ENCODE data around the gene HDAC4. TPM values are rescaled to one million over a fixed set of nuclear protein-coding genes. Genes with fewer than 3 reads are reported as not detected.

Gene HDAC4
- total and polyA plus RNA-seq, 2 of the 8 experiments (the other 6 are each of a cell fraction or from before 2014, with no cell fraction given) = 15.4 to 31.5 TPM

DNA sequence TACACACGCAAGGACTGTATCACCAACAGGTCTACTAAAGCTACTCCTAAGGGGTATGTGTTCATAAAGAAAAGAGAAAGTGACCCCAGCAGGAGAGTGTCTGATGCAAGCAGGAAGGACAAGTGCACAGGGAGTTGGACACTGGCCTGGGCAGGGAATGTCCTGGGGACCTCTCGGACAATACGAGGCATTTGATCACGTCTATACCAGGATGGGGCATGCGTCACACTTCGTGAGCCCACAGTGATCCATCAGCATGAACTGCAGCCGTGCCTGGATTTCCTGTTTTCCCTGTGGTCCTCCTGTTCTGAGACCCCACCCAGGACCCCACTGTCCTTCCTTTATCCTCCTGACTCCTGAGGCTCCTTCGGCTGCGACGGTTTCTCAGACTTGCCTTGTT lies 113.9 kb downstream of the HDAC4 start (continued):
- TF ChIP-seq JUND (IDR thresholded peaks at IDR 0.05; ENCODE audit: low read length) = no peak

Data from H1 (cell line).